B cell (primary cell): ENCODE data around the gene ZFYVE21. TPM values are rescaled to one million over a fixed set of nuclear protein-coding genes. Genes with fewer than 3 reads are reported as not detected.

ENCODE experiments used
- ATAC-seq: fragments of 200-7000 bp; cut with Tn5 transposase; one replicate; pipeline ENCODE4 v1.10.0; 2021; ENCODE audit warnings: low read depth, mild to moderate bottlenecking, moderate number of reproducible peaks, moderate library complexity
- CTCF ChIA-PET: fragments of 350-600 bp; sonication (Branson Sonifier 250); formaldehyde crosslinking; loops from one replicate; lab custom pipeline; 2021; ENCODE audit warnings: antibody characterized with exemption, inconsistent platforms; lab: Charles Lee
- POLR2A ChIA-PET: fragments of 350-600 bp; sonication (Branson Sonifier 250); formaldehyde crosslinking; loops from one replicate; lab custom pipeline; 2021; ENCODE audit warnings: antibody characterized with exemption; lab: Charles Lee
- DNase-seq: peaks from one replicate; pipeline ENCODE4 v3.0.0; 2013
- H2AFZ ChIP-seq: 2 replicates; pipeline ENCODE4 v1.6.1; 2012; ENCODE audit warnings: mild to moderate bottlenecking, low read depth, low read length; ENCODE audit not compliant: insufficient read depth, poor library complexity, severe bottlenecking
- H3K27ac ChIP-seq, 2 donors: 1 replicate in 1 of 2; 2 replicates in 1 of 2; pipeline ENCODE4 v1.5.1; 2012 to 2013; ENCODE audit warnings: low read length in 2 of 2, mild to moderate bottlenecking in 2 of 2, moderate library complexity in 1 of 2
- H3K27me3 ChIP-seq, 4 experiments: fragments of 200-600 bp in 1 of 4; sonication (generic) in 1 of 4; replicated peaks in 1 of 4; 1 replicate in 2 of 4; 2 replicates in 2 of 4; pipeline versions ENCODE4 v1.6.1 to v1.7.0; 2013 to 2016; ENCODE audit warnings: low read length in 3 of 4, mild to moderate bottlenecking in 2 of 4, mixed read lengths in 1 of 4, moderate library complexity in 1 of 4; ENCODE audit not compliant: insufficient read depth in 4 of 4, control insufficient read depth in 3 of 4; ENCODE audit errors: control extremely low read depth in 1 of 4
- H3K36me3 ChIP-seq, 2 experiments: replicated peaks in 1 of 2; 1 replicate in 1 of 2; 2 replicates in 1 of 2; pipeline versions ENCODE4 v1.6.1 to v1.7.1; 2013; ENCODE audit warnings: low read length in 1 of 2; ENCODE audit not compliant: insufficient read depth in 2 of 2, control insufficient read depth in 1 of 2; ENCODE audit errors: control extremely low read depth in 1 of 2, extremely low read depth in 1 of 2
- H3K4me1 ChIP-seq, 2 donors: fragments of 200-600 bp in 1 of 2; sonication (generic) in 1 of 2; 1 replicate in 1 of 2; 2 replicates in 1 of 2; pipeline versions ENCODE4 v1.5.1 to v1.6.1; 2013 to 2017; ENCODE audit warnings: low read length in 2 of 2; ENCODE audit not compliant: control insufficient read depth in 2 of 2, insufficient read depth in 2 of 2
- H3K4me2 ChIP-seq: replicated peaks from 2 replicates; pipeline ENCODE3; 2012; ENCODE audit warnings: mild to moderate bottlenecking, low read depth, low read length; ENCODE audit not compliant: poor library complexity, severe bottlenecking
- H3K4me3 ChIP-seq, 5 experiments: fragments of 200-600 bp in 1 of 5; sonication (generic) in 1 of 5; 1 replicate in 3 of 5; 2 replicates in 2 of 5; pipeline versions ENCODE4 v1.5.1 to v1.7.0; 2011 to 2016; ENCODE audit warnings: low read length in 4 of 5, mild to moderate bottlenecking in 4 of 5, low read depth in 2 of 5, control low read depth in 1 of 5, moderate library complexity in 1 of 5; ENCODE audit not compliant: insufficient read depth in 1 of 5; ENCODE audit errors: control extremely low read depth in 1 of 5, extremely low read depth in 1 of 5
- H3K79me2 ChIP-seq: fragments of 200-600 bp; sonication (generic); one replicate; pipeline ENCODE4 v1.6.0; 2016; ENCODE audit warnings: low read length; ENCODE audit not compliant: control insufficient read depth, insufficient read depth
- H3K9ac ChIP-seq: fragments of 200-600 bp; sonication (generic); 2 replicates; pipeline ENCODE4 v1.6.1; 2017; ENCODE audit warnings: mild to moderate bottlenecking, low read length, moderate library complexity
- H3K9me3 ChIP-seq, 3 donors: one replicate each; pipeline versions ENCODE4 v1.6.1 to v1.7.1; 2013; ENCODE audit warnings: low read length in 2 of 3; ENCODE audit not compliant: control insufficient read depth in 2 of 3, insufficient read depth in 1 of 3; ENCODE audit errors: control extremely low read depth in 1 of 3
- H4K20me1 ChIP-seq: 2 replicates; pipeline ENCODE4 v1.6.0; 2012; ENCODE audit warnings: mild to moderate bottlenecking, low read length; ENCODE audit not compliant: insufficient read depth, control insufficient read depth, poor library complexity, severe bottlenecking
- H3K27ac Mint-ChIP-seq: one replicate; pipeline ENCODE4 v1.8.0; 2021; ENCODE audit warnings: mixed read lengths
- H3K27me3 Mint-ChIP-seq: one replicate; pipeline ENCODE4 v1.8.0; 2021; ENCODE audit warnings: mixed read lengths
- H3K4me1 Mint-ChIP-seq: one replicate; pipeline ENCODE4 v1.8.0; 2021; ENCODE audit warnings: mixed read lengths
- H3K4me3 Mint-ChIP-seq: one replicate; pipeline ENCODE4 v1.8.0; 2021; ENCODE audit warnings: mixed read lengths
- H3K9me3 Mint-ChIP-seq: one replicate; pipeline ENCODE4 v1.8.0; 2022; ENCODE audit warnings: mixed read lengths; ENCODE audit not compliant: insufficient read depth
- EZH2 ChIP-seq: IDR thresholded peaks from 2 replicates; pipeline ENCODE4 v1.6.1; 2012; ENCODE audit warnings: borderline replicate concordance, low read depth, mild to moderate bottlenecking, moderate library complexity, low read length; ENCODE audit not compliant: insufficient read depth, poor library complexity, severe bottlenecking
- WGBS: methylation state at CpG from one replicate; pipeline ENCODE4 v1.1.5; 2013; ENCODE audit warnings: missing lambda C conversion rate; ENCODE audit not compliant: insufficient coverage; 5-methylcytosine and 5-hydroxymethylcytosine counted together
- intact Hi-C: fragments of 100-400 bp; cut with micrococcal nuclease; formaldehyde crosslinking; loops from one replicate; pipeline ENCODE4 v1.10.0; 2022
- polyA plus RNA-seq: library from polyadenylated mRNA; depleted of rRNA; stranded (reverse); fragments of >200 nt; gene quantifications from 2 replicates; pipeline ENCODE4 v1.2.3, GENCODE V29; 2012
- total RNA-seq, 2 donors: library from RNA; stranded (reverse); fragments of 120-200 nt in 1 of 2; gene quantifications; 1 replicate in 1 of 2; 2 replicates in 1 of 2; pipeline versions ENCODE4 v1.2.3 to v1.2.4, GENCODE V29; 2013 to 2022
- TF ChIP-seq, protein P1 (sequence below): fragments of 200-600 bp; IDR thresholded peaks from one replicate; pipeline ENCODE4 v1.8.0; 2022; ENCODE audit warnings: antibody characterized with exemption, mild to moderate bottlenecking

The ZFYVE21 gene
- total and polyA plus RNA-seq, 2 donors (not counting 1 experiment from before 2014, with no cell fraction given), result 17.0 to 18.6 TPM

DNA sequence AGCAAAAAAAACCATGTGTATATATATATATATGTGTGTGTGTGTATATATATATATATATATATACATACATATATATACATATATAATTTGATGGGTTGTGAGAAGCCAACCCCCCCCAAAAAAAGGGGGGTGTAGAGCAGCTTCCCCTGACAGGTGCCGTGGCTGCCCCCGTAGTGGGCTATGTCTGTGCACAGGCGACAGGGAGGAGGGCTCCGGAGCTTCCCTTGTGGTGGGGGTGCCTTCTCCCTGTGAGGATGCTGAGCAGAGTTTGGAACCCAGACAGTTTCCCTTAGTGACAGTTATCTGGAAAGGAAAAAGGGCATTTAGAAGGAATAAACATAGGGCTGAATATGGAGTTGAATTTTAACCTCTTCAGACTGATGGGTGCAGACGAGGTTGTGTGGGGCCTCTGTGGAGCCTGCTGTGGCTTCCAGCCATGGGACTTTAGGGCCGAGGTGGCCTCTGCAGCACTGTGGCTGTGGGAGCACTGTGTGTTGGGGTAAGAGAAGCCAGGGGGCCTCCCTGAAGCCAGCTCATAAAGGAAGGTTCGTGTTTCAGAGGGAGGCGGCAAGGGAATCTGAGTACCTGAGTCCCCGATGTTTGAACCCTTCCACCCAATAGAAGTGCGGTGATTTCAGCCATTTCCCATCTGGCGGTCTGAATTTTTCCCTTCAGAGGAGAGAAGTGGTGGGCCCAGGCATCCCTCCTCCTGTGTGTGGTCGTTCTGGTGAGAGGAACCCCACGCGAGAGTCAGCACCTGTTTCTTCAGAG, 20.1 kb upstream of the ZFYVE21 start:
- ChIA-PET POLR2A (no interaction called here), CTCF (interaction anchor here (0.7 to 1.3 kb wide), 2 partner anchors 9 to 1108 kb away, joined by 3 read pairs; no protein-coding TSS in a partner anchor)
- H3K27ac ChIP-seq, result peak overlapping the region in 1 of 2 donors; percentile 45
- peaks cover 41% of the 10 kb centered on the region for H4K20me1 ChIP-seq
- WGBS, result 73% methylated on average over 11 of the region's 14 CpGs
- Mint-ChIP-seq H3K27me3 (no peaks in the 10 kb centered on the region), H3K4me3 (no peak overlapping the region), H3K4me1 (peaks cover 66% of the 10 kb centered on the region), H3K27ac (peak overlapping the region; percentile 50), H3K9me3 (no peaks in the 10 kb centered on the region)
- H3K4me1 ChIP-seq, result peaks cover 52 to 61% of the 10 kb centered on the region in 2 donors
- TF ChIP-seq EZH2, result no peak
- TF ChIP-seq, protein P1, sequence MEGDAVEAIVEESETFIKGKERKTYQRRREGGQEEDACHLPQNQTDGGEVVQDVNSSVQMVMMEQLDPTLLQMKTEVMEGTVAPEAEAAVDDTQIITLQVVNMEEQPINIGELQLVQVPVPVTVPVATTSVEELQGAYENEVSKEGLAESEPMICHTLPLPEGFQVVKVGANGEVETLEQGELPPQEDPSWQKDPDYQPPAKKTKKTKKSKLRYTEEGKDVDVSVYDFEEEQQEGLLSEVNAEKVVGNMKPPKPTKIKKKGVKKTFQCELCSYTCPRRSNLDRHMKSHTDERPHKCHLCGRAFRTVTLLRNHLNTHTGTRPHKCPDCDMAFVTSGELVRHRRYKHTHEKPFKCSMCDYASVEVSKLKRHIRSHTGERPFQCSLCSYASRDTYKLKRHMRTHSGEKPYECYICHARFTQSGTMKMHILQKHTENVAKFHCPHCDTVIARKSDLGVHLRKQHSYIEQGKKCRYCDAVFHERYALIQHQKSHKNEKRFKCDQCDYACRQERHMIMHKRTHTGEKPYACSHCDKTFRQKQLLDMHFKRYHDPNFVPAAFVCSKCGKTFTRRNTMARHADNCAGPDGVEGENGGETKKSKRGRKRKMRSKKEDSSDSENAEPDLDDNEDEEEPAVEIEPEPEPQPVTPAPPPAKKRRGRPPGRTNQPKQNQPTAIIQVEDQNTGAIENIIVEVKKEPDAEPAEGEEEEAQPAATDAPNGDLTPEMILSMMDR, result no peak
- no peak overlapping the region for H3K4me3 ChIP-seq
- H2AFZ ChIP-seq, result no peak overlapping the region
- no peak for ATAC-seq
- no peaks in the 10 kb centered on the region for H3K27me3 ChIP-seq
- peaks cover 0 to 36% of the 10 kb centered on the region in 2 experiments for H3K36me3 ChIP-seq
- intact Hi-C loops, result loop anchor here (5.0 kb wide), 1 partner anchor 68 kb away; the partner anchor contains the start of gene KLC1
- peak overlapping the region; percentile 42 for H3K4me2 ChIP-seq
- DNase-seq, result peak; percentile 15
- no peak overlapping the region for H3K9ac ChIP-seq
- H3K79me2 ChIP-seq, result peaks cover 7% of the 10 kb centered on the region
- no peaks in the 10 kb centered on the region for H3K9me3 ChIP-seq

DNA sequence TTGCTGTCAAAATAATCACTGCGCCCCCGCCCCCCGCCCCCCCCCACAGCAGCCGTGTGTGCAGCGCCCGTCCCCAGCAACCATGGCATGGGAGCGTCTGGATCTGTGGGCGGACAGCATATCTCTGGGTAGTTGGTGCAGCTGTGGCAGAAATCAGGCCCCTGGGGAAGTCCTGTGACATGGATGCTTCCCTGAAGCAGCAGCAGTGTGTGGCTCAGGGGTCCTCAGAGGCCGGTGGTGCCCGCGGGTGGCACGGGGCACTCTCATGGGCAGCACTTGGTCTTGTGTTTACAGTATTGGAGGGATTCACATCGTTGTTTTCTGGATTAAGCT, 19.6 kb upstream of the ZFYVE21 start:
- TF ChIP-seq, protein P1, result no peak
- TF ChIP-seq EZH2, result no peak
- Histone ChIP-seq H3K4me2 (peak overlapping the region; percentile 42), H3K79me2 (peaks cover 11% of the 10 kb centered on the region), H4K20me1 (peaks cover 41% of the 10 kb centered on the region), H3K36me3 (peaks cover 0 to 41% of the 10 kb centered on the region in 2 experiments), H3K9ac (no peak overlapping the region), H3K4me1 (peaks cover 52 to 61% of the 10 kb centered on the region in 2 donors), H3K4me3 (no peak overlapping the region), H3K27ac (peak overlapping the region in 1 of 2 donors; percentile 45), H2AFZ (no peak overlapping the region), H3K27me3 (no peaks in the 10 kb centered on the region), H3K9me3 (no peaks in the 10 kb centered on the region)
- Mint-ChIP-seq H3K27ac (peak overlapping the region; percentile 77), H3K4me1 (peaks cover 62% of the 10 kb centered on the region), H3K27me3 (no peaks in the 10 kb centered on the region), H3K9me3 (no peaks in the 10 kb centered on the region), H3K4me3 (no peak overlapping the region)
- ATAC-seq, result no peak
- no peak for DNase-seq
- intact Hi-C loops, result loop anchor here (5.0 kb wide), 1 partner anchor 69 kb away; the partner anchor contains the start of gene KLC1
- ChIA-PET CTCF (interaction anchor here (1.3 kb wide), 1 partner anchor 9 kb away, joined by 3 read pairs; no protein-coding TSS in a partner anchor), POLR2A (no interaction called here)
- WGBS, result 49% methylated on average over 7 of the region's 13 CpGs
